Psoas muscle (tissue), 8 donors: ENCODE results near the gene KCNAB1. TPM values are rescaled to one million over a fixed set of nuclear protein-coding genes. Genes with fewer than 3 reads are reported as not detected.

ENCODE experiments used
- ATAC-seq, 4 donors: fragments of 200-7000 bp; cut with Tn5 transposase; one replicate each; pipeline ENCODE4 v1.9.1; 2020; ENCODE audit warnings: moderate library complexity in 3 of 4, mild to moderate bottlenecking in 2 of 4
- DNase-seq, 2 donors: peaks; one replicate each; pipeline ENCODE4 v3.0.0-alpha.2; 2020
- H3K27ac ChIP-seq: fragments of 200-600 bp; one replicate; pipeline ENCODE4 v1.8.0; 2022
- H3K27me3 ChIP-seq, 3 donors: fragments of 200-600 bp in 1 of 3; one replicate each; pipeline versions ENCODE4 v1.6.1 to v1.8.0; 2013 to 2022; ENCODE audit warnings: low read length in 2 of 3, mild to moderate bottlenecking in 2 of 3, moderate library complexity in 1 of 3; ENCODE audit not compliant: insufficient read depth in 3 of 3
- H3K36me3 ChIP-seq, 2 donors: fragments of 200-600 bp in 1 of 2; one replicate each; pipeline versions ENCODE4 v1.6.1 to v1.8.0; 2013 to 2022; ENCODE audit warnings: low read depth in 1 of 2, mild to moderate bottlenecking in 1 of 2, moderate library complexity in 1 of 2; ENCODE audit not compliant: insufficient read depth in 1 of 2
- H3K4me1 ChIP-seq: fragments of 200-600 bp; one replicate; pipeline ENCODE4 v1.8.0; 2022
- H3K4me3 ChIP-seq: fragments of 200-600 bp; one replicate; pipeline ENCODE4 v1.8.0; 2022; ENCODE audit warnings: mild to moderate bottlenecking
- H3K9me3 ChIP-seq: fragments of 200-600 bp; one replicate; pipeline ENCODE4 v1.8.0; 2022
- WGBS, 3 donors: extraction: QIAGEN DNeasy Blood & Tissue Kit; methylation state at CpG; one replicate each; pipeline versions ENCODE4 v1.1.6 to v1.1.7; 2013; 5-methylcytosine and 5-hydroxymethylcytosine counted together
- intact Hi-C, 2 donors: fragments of 100-400 bp; cut with DNase I; formaldehyde crosslinking; loops; one replicate each; pipeline versions ENCODE4 v1.11.0 to v1.14.2; 2022
- polyA plus RNA-seq, 3 donors: library from polyadenylated mRNA; stranded (reverse); fragments of 200-250 nt; gene quantifications; one replicate each; pipeline ENCODE4 v1.2.3, GENCODE V29; 2013
- total RNA-seq, 4 donors: library from RNA; stranded (reverse); fragmentation: NEBNext Ultra II Directional in 2 of 4; extraction: Animal tissue kit (Norgen Biotek cat#: 25700) in 2 of 4; gene quantifications; one replicate each; pipeline versions ENCODE4 v1.2.1 to v1.2.4, GENCODE V29; 2021 to 2023
- TF ChIP-seq, protein P1 (sequence below): fragments of 200-600 bp; IDR thresholded peaks from one replicate; pipeline ENCODE4 v1.8.0; 2022; ENCODE audit warnings: antibody characterized with exemption
- donor health status: healthy with polysubstance abuse.
- donor health status: DM: no; HTN: no; CAD: no; lungs with moderate emphysema.
- donor health status: Bipolar disorder and iron deficiency.
- donor health status: healthy.
- donor health status: DM: yes; HTN: yes; CAD: no.
- donor health status: DM: no; HTN: no; CAD: no.
- donor health status: DM: no; HTN: no; CAD: no.
- donor health status: DM: yes; HTN: yes; CAD: no.

The KCNAB1 gene
- total and polyA plus RNA-seq, 7 donors, result 0.66 to 3.1 (median 0.91) TPM

DNA sequence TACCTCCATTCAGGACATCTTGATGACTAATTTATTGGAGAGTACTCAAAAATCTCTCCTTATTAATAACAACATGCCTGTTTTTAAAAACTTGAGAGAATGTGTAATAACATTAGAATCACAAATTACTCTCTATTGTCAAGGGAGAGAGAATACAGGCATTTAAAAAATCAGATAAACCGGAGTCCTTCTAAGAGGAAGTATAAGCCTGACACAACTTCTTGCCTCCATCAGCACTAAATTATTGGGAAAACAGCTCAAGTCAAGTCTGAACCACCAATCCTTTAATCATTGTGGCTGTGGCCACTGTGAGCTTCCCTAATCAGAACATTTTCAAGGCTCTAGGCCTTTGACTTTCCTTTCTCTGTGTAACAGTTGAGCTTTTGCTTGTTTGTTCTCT lies 396.6 kb downstream of the KCNAB1 start:
- TF ChIP-seq, protein P1, sequence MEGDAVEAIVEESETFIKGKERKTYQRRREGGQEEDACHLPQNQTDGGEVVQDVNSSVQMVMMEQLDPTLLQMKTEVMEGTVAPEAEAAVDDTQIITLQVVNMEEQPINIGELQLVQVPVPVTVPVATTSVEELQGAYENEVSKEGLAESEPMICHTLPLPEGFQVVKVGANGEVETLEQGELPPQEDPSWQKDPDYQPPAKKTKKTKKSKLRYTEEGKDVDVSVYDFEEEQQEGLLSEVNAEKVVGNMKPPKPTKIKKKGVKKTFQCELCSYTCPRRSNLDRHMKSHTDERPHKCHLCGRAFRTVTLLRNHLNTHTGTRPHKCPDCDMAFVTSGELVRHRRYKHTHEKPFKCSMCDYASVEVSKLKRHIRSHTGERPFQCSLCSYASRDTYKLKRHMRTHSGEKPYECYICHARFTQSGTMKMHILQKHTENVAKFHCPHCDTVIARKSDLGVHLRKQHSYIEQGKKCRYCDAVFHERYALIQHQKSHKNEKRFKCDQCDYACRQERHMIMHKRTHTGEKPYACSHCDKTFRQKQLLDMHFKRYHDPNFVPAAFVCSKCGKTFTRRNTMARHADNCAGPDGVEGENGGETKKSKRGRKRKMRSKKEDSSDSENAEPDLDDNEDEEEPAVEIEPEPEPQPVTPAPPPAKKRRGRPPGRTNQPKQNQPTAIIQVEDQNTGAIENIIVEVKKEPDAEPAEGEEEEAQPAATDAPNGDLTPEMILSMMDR, result no peak
- 61 to 92% (median 76%) methylated on average over 1 of the region's 1 CpG for WGBS, 3 donors
- Histone ChIP-seq H3K27ac (no peak overlapping the region), H3K9me3 (no peaks in the 10 kb centered on the region), H3K4me1 (no peaks in the 10 kb centered on the region), H3K4me3 (no peak overlapping the region), H3K36me3 (no peaks in the 10 kb centered on the region), H3K27me3 (no peaks in the 10 kb centered on the region)
- DNase-seq, result no peak
- intact Hi-C loops, result no loop called here
- no peak for ATAC-seq

DNA sequence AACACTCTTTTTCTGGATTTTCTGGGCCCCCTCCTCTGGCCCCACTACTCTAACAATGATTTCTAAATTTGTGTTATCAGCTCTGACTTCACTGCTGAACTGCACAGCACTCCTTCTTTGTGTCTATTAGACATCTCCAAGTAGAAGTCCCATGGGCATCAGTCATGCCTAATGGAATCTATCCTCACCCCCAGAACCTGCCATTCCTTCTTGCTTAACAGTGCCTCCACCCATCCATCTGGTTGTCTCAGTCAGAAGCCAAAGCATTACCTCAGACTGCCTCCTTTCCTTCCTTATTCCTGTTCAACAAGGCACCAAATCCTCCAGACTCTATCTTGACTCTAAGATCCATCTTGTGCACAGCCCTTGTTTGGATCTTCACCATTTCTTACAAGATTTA lies 398.3 kb downstream of the KCNAB1 start:
- intact Hi-C loops, result no loop called here
- Histone ChIP-seq H3K27ac (no peak overlapping the region), H3K4me3 (no peak overlapping the region), H3K36me3 (no peaks in the 10 kb centered on the region), H3K4me1 (no peaks in the 10 kb centered on the region), H3K9me3 (no peaks in the 10 kb centered on the region), H3K27me3 (no peaks in the 10 kb centered on the region)
- TF ChIP-seq, protein P1, result no peak
- peak in 2 of 4 donors; percentile 30 to 68 for ATAC-seq
- no peak for DNase-seq

- no peak for ATAC-seq
- no peak for DNase-seq
- WGBS, 3 donors, result 89 to 97% (median 90%) methylated on average over 1 of the region's 1 CpG
- H3K4me1 ChIP-seq, result no peaks in the 10 kb centered on the region
- H3K9me3 ChIP-seq, result no peaks in the 10 kb centered on the region
- no peaks in the 10 kb centered on the region for H3K36me3 ChIP-seq
- no peaks in the 10 kb centered on the region for H3K27me3 ChIP-seq
- TF ChIP-seq, protein P1, result no peak
- H3K4me3 ChIP-seq, result no peak overlapping the region
- no peak overlapping the region for H3K27ac ChIP-seq
- intact Hi-C loops, result no loop called here
Observed at GRCh38 chr3:156519758-156520162, 399.4 kb downstream of the KCNAB1 start.

- Histone ChIP-seq H3K4me3 (no peak overlapping the region), H3K27ac (no peak overlapping the region), H3K4me1 (no peaks in the 10 kb centered on the region), H3K9me3 (no peaks in the 10 kb centered on the region), H3K27me3 (no peaks in the 10 kb centered on the region), H3K36me3 (no peaks in the 10 kb centered on the region)
- 78 to 84% (median 80%) methylated on average over 4 of the region's 4 CpGs for WGBS, 3 donors
- intact Hi-C loops, result no loop called here
- DNase-seq (no peak), ATAC-seq (no peak)
- TF ChIP-seq, protein P1, result no peak
Observed at GRCh38 chr3:156522673-156523072, 402.3 kb downstream of the KCNAB1 start.

GRCh38 chr3:156525808-156526207 lies 405.4 kb downstream of the KCNAB1 start:
- H3K9me3 ChIP-seq, result no peaks in the 10 kb centered on the region
- H3K4me1 ChIP-seq, result no peaks in the 10 kb centered on the region
- intact Hi-C loops, result no loop called here
- 98 to 100% (median 99%) methylated on average over 1 of the region's 1 CpG for WGBS, 3 donors
- DNase-seq, result no peak
- TF ChIP-seq, protein P1, result no peak
- H3K27me3 ChIP-seq, result no peaks in the 10 kb centered on the region
- no peaks in the 10 kb centered on the region for H3K36me3 ChIP-seq
- H3K27ac ChIP-seq, result no peak overlapping the region
- no peak overlapping the region for H3K4me3 ChIP-seq
- ATAC-seq, result no peak
